HepG2 (cell line): ENCODE results near the gene MSX2. TPM values are rescaled to one million over a fixed set of nuclear protein-coding genes. Genes with fewer than 3 reads are reported as not detected.
"Not testable (repeated sequence)": the region's sequence is repeated elsewhere in the genome, so short reads cannot be mapped to it uniquely, and the experiment has no call there.

Experiments
- ATAC-seq: fragments of 200-7000 bp; cut with Tn5 transposase; 3 replicates; pipeline ENCODE4 v1.9.1; 2020; ENCODE audit warnings: mild to moderate bottlenecking, moderate library complexity
- BruUV-seq: library from RNA; stranded (reverse); fragments of 400-500 nt; replicated peaks from 2 replicates; lab custom pipeline; 2021; lab: Mats Ljungman, UMichigan
- CTCF ChIA-PET: fragments of 300-600 bp; formaldehyde crosslinking; extraction: SDS; loops from one replicate; lab custom pipeline; 2021; ENCODE audit warnings: low total read pairs, inconsistent platforms, low intra/inter-chr PET ratio; lab: Yijun Ruan, JAX
- POLR2A ChIA-PET: fragments of 350-600 bp; sonication (Branson Sonifier 250); formaldehyde crosslinking; loops from one replicate; lab custom pipeline; 2020; ENCODE audit warnings: antibody characterized with exemption, inconsistent platforms; lab: Yijun Ruan, JAX
- DNase-seq: peaks from one replicate; pipeline ENCODE4 v3.0.0-alpha.2; 2015; ENCODE audit warnings: low spot score
- FAIRE-seq: peaks from 3 replicates; lab custom pipeline; 2011; peaks lifted over from hg19 to GRCh38; lab: Jason Lieb, UNC
- H2AFZ ChIP-seq: one replicate; pipeline ENCODE4 v1.6.1; 2011; ENCODE audit warnings: low read length, inconsistent platforms
- H3K27ac ChIP-seq: fragments of 300-600 bp; 3 replicates; pipeline ENCODE4 v1.8.0; 2011; ENCODE audit warnings: mixed run types, mild to moderate bottlenecking, mixed read lengths, low read length, inconsistent platforms; ENCODE audit not compliant: insufficient read depth; ENCODE audit errors: extremely low read length
- H3K27me3 ChIP-seq, 2 experiments: fragments of 200-600 bp in 1 of 2; 2 replicates in 1 of 2; 3 replicates in 1 of 2; pipeline versions ENCODE4 v1.6.0 to v1.8.0; 2011; ENCODE audit warnings: low read length in 2 of 2, mild to moderate bottlenecking in 2 of 2, moderate library complexity in 2 of 2, inconsistent platforms in 1 of 2; ENCODE audit not compliant: insufficient read depth in 2 of 2, control insufficient read depth in 1 of 2
- H3K36me3 ChIP-seq, 2 experiments: fragments of 200-600 bp in 1 of 2; replicated peaks in 1 of 2; 2 replicates in 1 of 2; 3 replicates in 1 of 2; pipeline versions ENCODE4 v1.5.1 to v1.8.0; 2011; ENCODE audit warnings: low read length in 2 of 2, inconsistent platforms in 1 of 2; ENCODE audit not compliant: insufficient read depth in 2 of 2, control insufficient read depth in 1 of 2
- H3K4me1 ChIP-seq: 2 replicates; pipeline ENCODE4 v1.5.1; 2012; ENCODE audit warnings: low read length, inconsistent platforms; ENCODE audit not compliant: insufficient read depth
- H3K4me2 ChIP-seq: 2 replicates; pipeline ENCODE4 v1.6.0; 2011; ENCODE audit warnings: low read depth, low read length, inconsistent platforms
- H3K4me3 ChIP-seq, 3 experiments: fragments of 200-600 bp in 1 of 3; sonication (generic), shearing (Covaris generic) in 1 of 3; replicated peaks in 1 of 3; 2 replicates each; pipeline ENCODE4 v1.5.1; 2011 to 2016; ENCODE audit warnings: low read length in 3 of 3, inconsistent platforms in 2 of 3, low read depth in 2 of 3, mild to moderate bottlenecking in 2 of 3, control low read depth in 1 of 3, mixed read lengths in 1 of 3; ENCODE audit not compliant: insufficient read depth in 1 of 3
- H3K79me2 ChIP-seq: one replicate; pipeline ENCODE4 v1.6.1; 2011; ENCODE audit warnings: low read length, inconsistent platforms; ENCODE audit not compliant: insufficient read depth
- H3K9ac ChIP-seq: 2 replicates; pipeline ENCODE4 v1.6.0; 2011; ENCODE audit warnings: mild to moderate bottlenecking, low read depth, low read length, inconsistent platforms; ENCODE audit not compliant: insufficient read depth
- H3K9me3 ChIP-seq: 2 replicates; pipeline ENCODE4 v1.5.1; 2012; ENCODE audit warnings: mild to moderate bottlenecking, low read length
- H4K20me1 ChIP-seq: 2 replicates; pipeline ENCODE4 v1.6.0; 2011; ENCODE audit warnings: inconsistent platforms, mild to moderate bottlenecking, low read length, moderate library complexity; ENCODE audit not compliant: insufficient read depth
- CREB1 ChIP-seq, 2 experiments: fragments of 450-650 bp in 1 of 2; IDR thresholded peaks; 2 replicates each; pipeline ENCODE4 v1.6.1; 2016 to 2017; ENCODE audit warnings: control low read depth in 1 of 2, mild to moderate bottlenecking in 1 of 2, missing compliant biosample characterization in 1 of 2, missing genetic modification characterization in 1 of 2
- HNRNPL ChIP-seq: fragments of 200-400 bp; formaldehyde crosslinking; IDR thresholded peaks from 2 replicates; pipeline ENCODE4 v1.6.1; 2017; ENCODE audit warnings: mild to moderate bottlenecking, low read depth, low read length
- NFIC ChIP-seq: IDR thresholded peaks from 2 replicates; pipeline ENCODE4 v1.6.1; 2012; ENCODE audit warnings: mild to moderate bottlenecking, low read length, inconsistent platforms
- ZBTB2 ChIP-seq: sonication (generic); formaldehyde crosslinking; IDR thresholded peaks from 2 replicates; pipeline ENCODE4 v1.8.0; 2022; ENCODE audit warnings: low read depth, missing genetic modification reagents
- ZNF589 ChIP-seq: sonication (generic); formaldehyde crosslinking; conservative IDR thresholded peaks from 2 replicates; pipeline ENCODE4 v1.8.0; 2022; ENCODE audit warnings: mild to moderate bottlenecking, moderate library complexity, missing genetic modification reagents
- WGBS: methylation state at CpG from one replicate; pipeline ENCODE4 v1.1.6; 2017; ENCODE audit warnings: low lambda C conversion rate; 5-methylcytosine and 5-hydroxymethylcytosine counted together
- in situ Hi-C: cut with HindIII; loops from 2 replicates; pipeline ENCODE4 v1.10.0; 2017; ENCODE audit warnings: low pct_unique_long_range_greater_than_20kb; ENCODE audit not compliant: extremely low pct_ligation_motif_present
- intact Hi-C: fragments of 100-400 bp; cut with micrococcal nuclease; formaldehyde crosslinking; loops from one replicate; pipeline ENCODE4 v1.10.0; 2022; ENCODE audit not compliant: unreplicated experiment
- polyA plus RNA-seq, 8 experiments: library from polyadenylated mRNA; depleted of rRNA in 3 of 8; stranded (reverse) in 7 of 8; unstranded in 1 of 8; fragments of >200 nt; fragmentation: Illumina TruSeq in 4 of 8; extraction: Trizol in 4 of 8; gene quantifications; 2 replicates each; pipeline versions ENCODE4 v1.2.1 to v1.2.3, GENCODE V29; 2011 to 2016; ENCODE audit warnings: low read depth in 4 of 8, missing spikeins in 1 of 8, mixed read lengths in 1 of 8; ENCODE audit not compliant: insufficient read depth in 1 of 8
- total RNA-seq, 5 experiments: library from RNA; depleted of rRNA; stranded (reverse); fragments of >200 nt; fragmentation: Illumina TruSeq; extraction: Trizol; gene quantifications; 2 replicates each; pipeline ENCODE4 v1.2.3, GENCODE V29; 2016; ENCODE audit warnings: low read depth in 1 of 5
- TF ChIP-seq, protein P1 (sequence below): fragments of 450-650 bp; IDR thresholded peaks from 2 replicates; pipeline ENCODE4 v1.6.1; 2017
- TF ChIP-seq, protein P2 (sequence below): IDR thresholded peaks from 2 replicates; pipeline ENCODE4 v1.6.1; 2012; ENCODE audit warnings: low read depth, low read length, improper control_type of control experiment

Gene MSX2
- total and polyA plus RNA-seq, 2 of the 13 experiments (the other 11 are each of a cell fraction or from before 2014, with no cell fraction given) = not detected

GRCh38 chr5:174760721-174761120 is 36.3 kb downstream of the MSX2 start (continued):
- no peak for TF ChIP-seq ZBTB2 (CRISPR knock-in tag)
- TF ChIP-seq NFIC = no peak

GRCh38 chr5:174761341-174761740 is 37.0 kb downstream of the MSX2 start:
- H3K4me2 ChIP-seq, FAIRE-seq, H3K27ac ChIP-seq, H3K9ac ChIP-seq, H3K9me3 ChIP-seq, in situ Hi-C loops, intact Hi-C loops, H3K4me1 ChIP-seq, H3K27me3 ChIP-seq, ATAC-seq, CTCF ChIA-PET, H3K79me2 ChIP-seq, H3K4me3 ChIP-seq, POLR2A ChIA-PET, BruUV-seq, H2AFZ ChIP-seq, DNase-seq, H3K36me3 ChIP-seq, H4K20me1 ChIP-seq: not testable (repeated sequence)
- WGBS = 0% methylated on average over 2 of the region's 2 CpGs

DNA sequence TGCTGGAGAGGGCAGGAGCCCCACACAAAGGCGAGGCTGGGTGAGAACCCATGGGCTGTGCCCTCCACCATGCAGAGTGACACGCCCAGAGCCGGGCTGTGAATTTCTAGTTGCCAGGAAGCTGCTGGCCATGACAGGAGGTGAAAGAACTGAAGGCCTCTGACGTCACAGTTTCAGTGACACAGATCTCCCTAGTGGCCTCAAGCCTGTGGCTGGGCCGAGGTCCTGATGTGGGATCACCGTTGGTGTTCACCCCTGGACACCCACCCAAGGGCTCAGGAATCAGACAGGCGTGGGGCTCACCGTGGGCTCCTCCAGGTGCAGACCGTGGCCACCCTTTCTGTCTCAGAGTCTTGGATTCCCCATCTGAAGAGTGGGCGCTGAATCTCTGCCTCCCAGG is 39.9 kb downstream of the MSX2 start:
- ChIA-PET POLR2A (no interaction called here), CTCF (no interaction called here)
- TF ChIP-seq, protein P1, sequence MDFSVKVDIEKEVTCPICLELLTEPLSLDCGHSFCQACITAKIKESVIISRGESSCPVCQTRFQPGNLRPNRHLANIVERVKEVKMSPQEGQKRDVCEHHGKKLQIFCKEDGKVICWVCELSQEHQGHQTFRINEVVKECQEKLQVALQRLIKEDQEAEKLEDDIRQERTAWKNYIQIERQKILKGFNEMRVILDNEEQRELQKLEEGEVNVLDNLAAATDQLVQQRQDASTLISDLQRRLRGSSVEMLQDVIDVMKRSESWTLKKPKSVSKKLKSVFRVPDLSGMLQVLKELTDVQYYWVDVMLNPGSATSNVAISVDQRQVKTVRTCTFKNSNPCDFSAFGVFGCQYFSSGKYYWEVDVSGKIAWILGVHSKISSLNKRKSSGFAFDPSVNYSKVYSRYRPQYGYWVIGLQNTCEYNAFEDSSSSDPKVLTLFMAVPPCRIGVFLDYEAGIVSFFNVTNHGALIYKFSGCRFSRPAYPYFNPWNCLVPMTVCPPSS = no peak
- TF ChIP-seq HNRNPL (no peak), ZNF589 (no peak), CREB1 (IDR thresholded peaks at IDR 0.05) (peak; percentile 97), CREB1 (CRISPR knock-in tag; IDR thresholded peaks at IDR 0.05) (no peak)
- TF ChIP-seq, protein P2, sequence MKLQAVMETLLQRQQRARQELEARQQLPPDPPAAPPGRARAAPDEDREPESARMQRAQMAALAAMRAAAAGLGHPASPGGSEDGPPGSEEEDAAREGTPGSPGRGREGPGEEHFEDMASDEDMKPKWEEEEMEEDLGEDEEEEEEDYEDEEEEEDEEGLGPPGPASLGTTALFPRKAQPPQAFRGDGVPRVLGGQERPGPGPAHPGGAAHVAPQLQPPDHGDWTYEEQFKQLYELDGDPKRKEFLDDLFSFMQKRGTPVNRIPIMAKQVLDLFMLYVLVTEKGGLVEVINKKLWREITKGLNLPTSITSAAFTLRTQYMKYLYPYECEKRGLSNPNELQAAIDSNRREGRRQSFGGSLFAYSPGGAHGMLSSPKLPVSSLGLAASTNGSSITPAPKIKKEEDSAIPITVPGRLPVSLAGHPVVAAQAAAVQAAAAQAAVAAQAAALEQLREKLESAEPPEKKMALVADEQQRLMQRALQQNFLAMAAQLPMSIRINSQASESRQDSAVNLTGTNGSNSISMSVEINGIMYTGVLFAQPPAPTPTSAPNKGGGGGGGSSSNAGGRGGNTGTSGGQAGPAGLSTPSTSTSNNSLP = no peak
- Histone ChIP-seq H3K9ac (no peak overlapping the region), H3K4me3 (no peak overlapping the region), H3K4me2 (no peak overlapping the region), H3K27ac (no peak overlapping the region), H3K36me3 (no peaks in the 10 kb centered on the region), H4K20me1 (no peaks in the 10 kb centered on the region), H3K79me2 (no peaks in the 10 kb centered on the region), H2AFZ (no peak overlapping the region), H3K9me3 (no peaks in the 10 kb centered on the region), H3K4me1 (no peaks in the 10 kb centered on the region), H3K27me3 (peaks cover 0 to 6% of the 10 kb centered on the region in 2 experiments; a peak in 1 of 5 replicates)
- in situ Hi-C loops (no loop called here), intact Hi-C loops (no loop called here)
- DNase-seq (no peak), ATAC-seq (no peak), FAIRE-seq (no peak)
- 14% methylated on average over 6 of the region's 10 CpGs for WGBS
- BruUV-seq = no TSS peak
